Stomach (tissue), 9 donors: Measurements from ENCODE around the gene ZNF397. TPM values are rescaled to one million over a fixed set of nuclear protein-coding genes. Genes with fewer than 3 reads are reported as not detected.

Experiments
- DNase-seq, 2 donors: peaks; one replicate each; pipeline versions ENCODE4 v3.0.0 to v3.0.0-alpha.2; 2013 to 2019
- H3K27ac ChIP-seq, 5 donors: fragments of 200-600 bp in 4 of 5; sonication (generic) in 4 of 5; one replicate each; pipeline ENCODE4 v1.5.1; 2013 to 2019; ENCODE audit warnings: mild to moderate bottlenecking in 1 of 5, moderate library complexity in 1 of 5
- H3K27me3 ChIP-seq, 3 donors: fragments of 200-600 bp; sonication (generic); one replicate each; pipeline ENCODE4 v1.5.1; 2017 to 2019; ENCODE audit warnings: mixed run types in 1 of 3
- H3K36me3 ChIP-seq, 4 donors: fragments of 200-600 bp; sonication (generic); 1 replicate in 3 of 4; 2 replicates in 1 of 4; pipeline ENCODE4 v1.5.1; 2016 to 2019
- H3K4me1 ChIP-seq, 4 donors: fragments of 200-600 bp; sonication (generic); one replicate each; pipeline ENCODE4 v1.5.1; 2016 to 2019
- H3K4me3 ChIP-seq, 4 donors: fragments of 200-600 bp; sonication (generic) in 3 of 4; one replicate each; pipeline ENCODE4 v1.5.1; 2016 to 2019; ENCODE audit warnings: mild to moderate bottlenecking in 1 of 4
- H3K9me3 ChIP-seq, 4 donors: fragments of 200-600 bp; sonication (generic); one replicate each; pipeline ENCODE4 v1.5.1; 2016 to 2019
- CTCF ChIP-seq, 7 experiments: fragments of 450-650 bp in 4 of 7; fragments of 200-600 bp in 3 of 7; sonication (generic) in 3 of 7; IDR thresholded peaks; one replicate each; pipeline ENCODE4 v1.5.1; 2016 to 2019; ENCODE audit warnings: antibody characterized with exemption in 7 of 7, control low read depth in 2 of 7, mild to moderate bottlenecking in 1 of 7
- EP300 ChIP-seq: sonication (generic); formaldehyde crosslinking; IDR thresholded peaks from one replicate; pipeline ENCODE4 v1.6.1; 2017; ENCODE audit warnings: antibody characterized with exemption
- POLR2A ChIP-seq, 4 donors: fragments of 450-650 bp; IDR thresholded peaks; one replicate each; pipeline ENCODE4 v1.6.1; 2016; ENCODE audit warnings: antibody characterized with exemption in 4 of 4, control low read depth in 2 of 4, mild to moderate bottlenecking in 1 of 4, moderate library complexity in 1 of 4
- POLR2AphosphoS5 ChIP-seq, 3 donors: sonication (generic); formaldehyde crosslinking; IDR thresholded peaks; one replicate each; pipeline ENCODE4 v1.6.1; 2016; ENCODE audit warnings: antibody characterized with exemption in 3 of 3
- WGBS, 5 donors: extraction: QIAGEN DNeasy Blood & Tissue Kit in 3 of 5; methylation state at CpG; one replicate each; pipeline versions ENCODE4 v1.1.5 to v1.1.7; 2013 to 2018; 5-methylcytosine and 5-hydroxymethylcytosine counted together
- intact Hi-C: fragments of 100-400 bp; cut with DNase I; formaldehyde crosslinking; loops from one replicate; pipeline ENCODE4 v1.15.1; 2023; ENCODE audit warnings: low total_unique reads
- polyA plus RNA-seq, 3 donors: library from polyadenylated mRNA; stranded (reverse); fragments of 200-250 nt; gene quantifications; one replicate each; pipeline ENCODE4 v1.2.3, GENCODE V29; 2013
- total RNA-seq, 5 donors: library from RNA; depleted of rRNA; stranded (reverse); fragments of >200 nt; gene quantifications; one replicate each; pipeline versions ENCODE4 v1.1.0 to v1.2.3, GENCODE V29; 2014 to 2016
- donor health status: healthy with polysubstance abuse.
- donor health status: Bipolar disorder and iron deficiency.
- donor health status: healthy.

The ZNF397 gene
- total and polyA plus RNA-seq, 8 donors, result 10.9 to 45.5 (median 21.4) TPM

GRCh38 chr18:35239314-35239713, 1.5 kb upstream of the ZNF397 start:
- WGBS, 5 donors, result 86 to 97% (median 89%) methylated on average over 1 of the region's 1 CpG
- no peak overlapping the region for H3K4me3 ChIP-seq
- TF ChIP-seq EP300, result no peak
- TF ChIP-seq POLR2A (IDR thresholded peaks at IDR 0.05), result no peak
- TF ChIP-seq CTCF (IDR thresholded peaks at IDR 0.05), result no peak
- no peak for TF ChIP-seq POLR2AphosphoS5 (IDR thresholded peaks at IDR 0.05)

DNA sequence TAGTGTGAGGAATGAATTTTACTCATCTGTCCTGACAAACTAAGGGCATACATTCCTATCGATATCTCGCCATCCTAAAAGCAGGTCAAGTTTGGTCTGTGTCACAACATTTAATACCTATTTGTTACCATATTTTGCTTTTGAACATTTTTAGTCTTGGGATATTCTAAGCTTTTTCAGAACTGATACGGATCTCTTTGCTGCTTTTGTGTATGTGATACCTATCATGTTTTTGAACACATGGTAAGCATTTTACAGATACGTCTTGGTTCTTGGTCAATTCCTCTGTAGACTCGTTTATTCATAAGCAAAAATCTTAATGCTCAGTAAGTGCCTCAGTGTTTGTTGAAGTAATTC, 592 bp downstream of the ZNF397 start:
- peak in 1 of 2 donors; percentile 29 for DNase-seq
- WGBS, 5 donors, result 0 to 2% (median 0%) methylated on average over 5 of the region's 5 CpGs
- H3K4me1 ChIP-seq, result peaks cover 7 to 26% (median 14%) of the 10 kb centered on the region in 4 donors
- TF ChIP-seq POLR2AphosphoS5 (IDR thresholded peaks at IDR 0.05), result no peak
- no peak for TF ChIP-seq POLR2A (IDR thresholded peaks at IDR 0.05)
- no peak for TF ChIP-seq EP300
- TF ChIP-seq CTCF (IDR thresholded peaks at IDR 0.05), result no peak
- H3K27me3 ChIP-seq, result no peaks in the 10 kb centered on the region
- H3K36me3 ChIP-seq, result peaks cover 39 to 42% (median 41%) of the 10 kb centered on the region in 4 donors
- peak overlapping the region; percentile 59 to 78 (median 68) for H3K4me3 ChIP-seq
- H3K27ac ChIP-seq, result peak overlapping the region; percentile 95 to 98 (median 97)
- peaks cover 0 to 17% (median 0%) of the 10 kb centered on the region in 4 donors for H3K9me3 ChIP-seq
- intact Hi-C loops, result no loop called here

More at GRCh38 chr18:35239314-35239713, 1.5 kb upstream of the ZNF397 start:
- no peaks in the 10 kb centered on the region for H3K9me3 ChIP-seq
- H3K36me3 ChIP-seq, result peaks cover 18 to 21% (median 19%) of the 10 kb centered on the region in 4 donors
- H3K27ac ChIP-seq, result no peak overlapping the region
- no peaks in the 10 kb centered on the region for H3K27me3 ChIP-seq
- intact Hi-C loops, result no loop called here
- no peak for DNase-seq
- H3K4me1 ChIP-seq, result peaks cover 7 to 26% (median 14%) of the 10 kb centered on the region in 4 donors

- H3K9me3 ChIP-seq, result peaks cover 0 to 23% (median 0%) of the 10 kb centered on the region in 4 donors
- intact Hi-C loops, result no loop called here
- peaks cover 7 to 26% (median 14%) of the 10 kb centered on the region in 4 donors for H3K4me1 ChIP-seq
- H3K27ac ChIP-seq, result peak overlapping the region in 4 of 5 donors; percentile 2 to 98 (median 98)
- WGBS, 5 donors, result 86 to 94% (median 92%) methylated on average over 6 of the region's 6 CpGs
- peaks cover 47 to 52% (median 51%) of the 10 kb centered on the region in 4 donors for H3K36me3 ChIP-seq
- DNase-seq, result no peak
- H3K4me3 ChIP-seq, result no peak overlapping the region
- H3K27me3 ChIP-seq, result no peaks in the 10 kb centered on the region
- TF ChIP-seq POLR2A (IDR thresholded peaks at IDR 0.05), result no peak
- TF ChIP-seq POLR2AphosphoS5 (IDR thresholded peaks at IDR 0.05), result no peak
Measured at GRCh38 chr18:35242426-35242825, 1.6 kb downstream of the ZNF397 start.

GRCh38 chr18:35244671-35245070, 3.8 kb downstream of the ZNF397 start:
- H3K27me3 ChIP-seq, result no peaks in the 10 kb centered on the region
- no peak overlapping the region for H3K27ac ChIP-seq
- DNase-seq, result no peak
- H3K36me3 ChIP-seq, result peaks cover 55 to 72% (median 71%) of the 10 kb centered on the region in 4 donors
- intact Hi-C loops, result no loop called here
- TF ChIP-seq CTCF (IDR thresholded peaks at IDR 0.05) (no peak), POLR2A (IDR thresholded peaks at IDR 0.05) (no peak), EP300 (no peak), POLR2AphosphoS5 (IDR thresholded peaks at IDR 0.05) (no peak)
- H3K9me3 ChIP-seq, result peaks cover 0 to 23% (median 0%) of the 10 kb centered on the region in 4 donors
- WGBS, 5 donors, result 96 to 99% (median 97%) methylated on average over 4 of the region's 4 CpGs
- peaks cover 7 to 26% (median 13%) of the 10 kb centered on the region in 4 donors for H3K4me1 ChIP-seq
- H3K4me3 ChIP-seq, result no peak overlapping the region

DNA sequence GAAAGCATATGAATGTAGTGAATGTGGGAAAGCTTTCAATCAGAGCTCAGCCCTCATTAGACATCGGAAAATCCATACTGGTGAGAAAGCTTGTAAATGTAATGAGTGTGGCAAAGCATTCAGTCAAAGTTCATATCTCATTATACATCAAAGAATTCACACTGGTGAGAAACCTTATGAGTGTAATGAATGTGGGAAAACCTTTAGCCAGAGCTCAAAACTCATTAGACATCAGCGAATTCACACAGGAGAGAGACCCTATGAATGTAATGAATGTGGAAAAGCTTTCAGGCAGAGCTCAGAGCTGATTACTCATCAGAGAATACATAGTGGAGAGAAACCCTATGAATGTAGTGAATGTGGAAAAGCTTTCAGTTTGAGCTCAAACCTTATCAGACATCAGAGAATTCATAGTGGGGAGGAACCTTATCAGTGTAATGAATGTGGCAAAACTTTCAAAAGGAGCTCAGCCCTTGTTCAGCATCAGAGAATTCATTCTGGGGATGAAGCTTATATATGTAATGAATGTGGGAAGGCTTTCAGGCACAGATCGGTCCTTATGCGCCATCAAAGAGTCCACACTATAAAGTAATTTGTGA, 5.0 kb downstream of the ZNF397 start:
- H3K4me1 ChIP-seq, result peaks cover 4 to 21% (median 11%) of the 10 kb centered on the region in 4 donors

More for the DNA sequence above, 5.0 kb downstream of the ZNF397 start:
- intact Hi-C loops, result no loop called here
- TF ChIP-seq POLR2A (IDR thresholded peaks at IDR 0.05) (no peak), CTCF (IDR thresholded peaks at IDR 0.05) (no peak), EP300 (no peak), POLR2AphosphoS5 (IDR thresholded peaks at IDR 0.05) (no peak)
- Histone ChIP-seq H3K36me3 (peaks cover 55 to 83% (median 82%) of the 10 kb centered on the region in 4 donors), H3K27ac (no peak overlapping the region), H3K27me3 (no peaks in the 10 kb centered on the region), H3K9me3 (peaks cover 0 to 23% (median 0%) of the 10 kb centered on the region in 4 donors), H3K4me3 (no peak overlapping the region)
- 96 to 99% (median 96%) methylated on average over 4 of the region's 4 CpGs for WGBS, 5 donors
- no peak for DNase-seq
